GM19043 (cell line): ENCODE results near the gene TEAD1.
"Not testable (repeated sequence)": the region's sequence is repeated elsewhere in the genome, so short reads cannot be mapped to it uniquely, and the experiment has no call there.

ENCODE experiments used
- ATAC-seq: cut with Tn5 transposase; IDR thresholded peaks from one replicate; pipeline ENCODE4 v1.9.1; 2021; ENCODE audit warnings: low read depth; ENCODE audit not compliant: unreplicated experiment

Gene TEAD1

DNA sequence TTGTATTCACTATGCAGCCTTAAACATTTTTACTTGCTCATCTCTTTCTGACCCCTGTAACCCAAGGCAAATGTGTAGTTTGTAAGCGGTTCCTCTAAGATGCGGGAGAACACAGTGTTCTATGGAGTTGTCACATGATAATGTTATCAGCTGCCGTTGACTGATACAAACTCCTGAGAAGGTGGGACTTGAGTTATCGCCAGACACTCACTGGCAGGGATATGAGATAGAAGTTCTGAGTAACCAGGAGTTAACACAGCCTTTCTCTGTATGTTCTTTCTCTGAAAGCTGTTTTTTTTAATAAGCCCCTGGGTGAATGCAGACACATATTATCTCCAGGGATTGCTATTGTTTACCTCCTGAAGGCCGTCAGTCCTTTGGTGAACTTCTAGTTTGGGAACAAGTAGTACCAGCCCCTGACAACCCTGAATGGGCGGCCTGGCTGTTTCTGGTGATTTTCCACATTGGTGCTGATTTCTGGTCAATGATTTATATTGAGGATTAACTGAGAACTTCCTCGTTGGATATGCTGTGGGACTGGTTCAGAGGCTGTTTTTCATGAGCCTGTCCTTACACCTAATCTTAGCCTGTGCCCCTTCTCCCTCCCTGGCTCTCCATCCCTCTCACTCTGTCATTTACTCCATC, 179.6 kb downstream of the TEAD1 start:
- no peak for ATAC-seq

DNA sequence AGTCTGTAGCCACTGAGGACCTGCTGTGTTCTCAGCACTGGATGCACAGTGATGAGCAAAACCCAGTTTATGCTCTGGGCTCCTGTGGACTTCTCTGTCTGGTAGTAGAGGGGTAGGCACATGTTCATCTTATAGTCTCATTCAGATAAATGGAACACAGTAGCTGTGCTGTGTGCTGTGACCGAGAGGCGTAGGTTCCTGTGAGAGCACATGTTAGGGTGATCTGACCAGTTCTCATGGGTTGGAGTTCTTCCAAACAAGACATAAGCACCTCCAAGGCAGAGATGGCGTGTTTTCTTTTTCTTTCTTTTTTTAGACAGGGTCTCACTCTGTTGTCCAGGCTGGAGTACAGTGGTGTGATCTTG, 180.1 kb downstream of the TEAD1 start:
- ATAC-seq, result no peak

DNA sequence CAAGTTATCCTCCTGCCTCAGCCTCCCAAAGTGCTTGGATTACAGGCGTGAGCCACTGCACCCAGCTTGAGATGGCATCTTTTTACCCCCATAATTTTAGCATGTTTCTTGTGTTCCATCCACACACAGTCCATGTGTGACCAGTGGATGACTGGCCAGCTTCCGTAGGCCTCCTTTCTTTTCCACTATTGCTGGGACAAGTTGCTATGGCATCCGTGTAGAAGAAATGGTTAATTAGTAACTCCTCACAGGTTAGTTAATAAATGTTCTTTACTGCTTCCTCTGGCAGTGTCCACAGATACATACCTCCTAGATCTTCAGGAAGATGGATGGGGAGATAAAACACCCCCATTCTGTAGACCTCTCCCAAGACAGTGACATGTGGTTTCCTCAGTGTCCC, 180.6 kb downstream of the TEAD1 start:
- no peak for ATAC-seq

DNA sequence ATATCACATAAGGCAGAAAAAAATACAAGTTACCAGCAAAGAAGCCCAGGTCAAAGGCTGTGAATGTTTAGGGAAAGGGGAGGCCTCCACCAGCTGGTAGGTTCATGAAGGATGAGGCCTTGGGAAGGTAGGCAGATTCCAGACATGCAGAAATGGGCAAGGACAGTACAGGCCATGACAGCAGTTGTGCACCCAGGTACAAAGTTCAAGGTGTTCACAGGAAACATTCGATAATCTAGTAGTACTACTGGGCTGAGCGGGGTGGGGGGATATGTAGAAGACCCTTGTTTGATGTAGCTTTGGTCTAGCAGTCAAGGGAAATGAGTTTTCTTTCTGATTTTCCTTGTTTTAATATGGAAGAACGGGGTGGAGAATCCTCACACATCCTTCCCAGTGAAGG, 182.1 kb downstream of the TEAD1 start:
- no peak for ATAC-seq

DNA sequence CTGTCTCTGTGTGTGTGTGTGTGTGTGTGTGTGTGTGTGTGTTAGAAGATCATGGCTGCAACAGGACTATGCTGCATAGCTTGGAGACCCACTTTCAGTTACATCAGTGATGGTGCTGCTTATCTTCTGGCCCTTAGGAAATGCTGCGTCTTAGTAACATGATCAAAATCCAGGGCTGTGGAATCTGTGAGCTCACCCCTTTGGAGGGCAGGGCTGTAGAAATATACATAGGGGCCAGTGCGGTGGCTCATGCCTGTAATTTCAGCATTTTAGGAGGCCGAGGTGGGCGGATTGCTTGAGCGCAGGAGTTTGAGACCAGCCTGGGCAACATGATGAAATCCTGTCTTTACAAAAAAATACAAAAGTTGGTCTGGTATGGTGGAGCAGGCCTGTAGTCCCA, 183.4 kb downstream of the TEAD1 start:
- no peak for ATAC-seq

DNA sequence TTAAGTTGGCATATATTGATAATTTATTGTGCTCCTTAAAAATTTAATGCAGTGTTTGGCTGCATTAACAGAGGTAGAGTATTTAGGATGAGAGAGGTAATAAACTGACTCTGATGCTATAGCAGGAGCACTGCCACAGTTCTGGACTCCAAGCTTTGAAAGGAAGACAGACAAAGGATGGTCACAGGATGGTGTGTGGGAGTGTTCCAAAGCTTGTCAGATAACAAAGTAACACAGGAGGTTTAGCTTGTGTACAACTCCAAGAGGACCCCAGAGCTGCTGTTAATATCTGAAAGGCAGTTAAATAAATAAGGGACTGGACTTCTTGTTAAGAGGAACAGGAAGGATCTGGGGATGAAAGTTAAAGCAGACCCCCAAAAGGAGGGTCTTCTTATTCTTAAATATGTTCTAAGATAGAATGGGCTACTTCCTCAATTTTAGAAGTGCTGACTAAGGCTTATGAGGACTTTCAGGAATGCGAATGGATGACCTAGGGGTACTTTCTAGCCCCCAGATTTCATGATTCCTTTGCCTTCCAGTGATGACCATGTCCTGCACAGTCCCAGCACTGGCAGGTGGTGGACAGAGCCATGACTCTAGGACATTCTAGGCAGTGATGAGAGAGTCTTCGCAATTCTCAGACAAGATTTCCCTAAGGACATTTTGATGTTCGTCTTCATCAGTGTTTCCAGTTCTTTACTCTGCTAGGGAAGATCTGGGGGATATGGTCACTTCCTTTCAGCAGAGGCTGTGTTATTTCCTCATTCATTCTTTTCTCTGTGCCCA, 185.8 kb downstream of the TEAD1 start:
- ATAC-seq, result no peak

DNA sequence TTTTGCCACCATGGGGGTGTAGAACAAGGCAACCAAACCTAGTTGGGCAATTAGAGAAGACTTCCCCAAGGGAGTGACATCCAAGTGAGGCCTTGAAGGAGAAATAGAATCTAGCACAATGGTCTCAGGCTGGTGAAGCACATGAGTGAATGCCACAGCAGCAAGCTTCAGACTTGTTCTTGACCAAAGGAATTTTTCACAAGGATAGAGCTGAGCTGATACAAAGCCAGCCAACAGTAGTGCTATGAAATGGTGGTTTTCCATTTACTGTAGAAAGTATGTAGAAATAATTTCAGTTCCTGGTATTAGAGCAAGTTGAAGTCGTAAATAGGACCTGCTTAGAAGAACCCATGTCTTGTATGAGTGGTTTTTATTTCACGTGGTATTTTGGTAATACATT, 186.6 kb downstream of the TEAD1 start:
- no peak for ATAC-seq

DNA sequence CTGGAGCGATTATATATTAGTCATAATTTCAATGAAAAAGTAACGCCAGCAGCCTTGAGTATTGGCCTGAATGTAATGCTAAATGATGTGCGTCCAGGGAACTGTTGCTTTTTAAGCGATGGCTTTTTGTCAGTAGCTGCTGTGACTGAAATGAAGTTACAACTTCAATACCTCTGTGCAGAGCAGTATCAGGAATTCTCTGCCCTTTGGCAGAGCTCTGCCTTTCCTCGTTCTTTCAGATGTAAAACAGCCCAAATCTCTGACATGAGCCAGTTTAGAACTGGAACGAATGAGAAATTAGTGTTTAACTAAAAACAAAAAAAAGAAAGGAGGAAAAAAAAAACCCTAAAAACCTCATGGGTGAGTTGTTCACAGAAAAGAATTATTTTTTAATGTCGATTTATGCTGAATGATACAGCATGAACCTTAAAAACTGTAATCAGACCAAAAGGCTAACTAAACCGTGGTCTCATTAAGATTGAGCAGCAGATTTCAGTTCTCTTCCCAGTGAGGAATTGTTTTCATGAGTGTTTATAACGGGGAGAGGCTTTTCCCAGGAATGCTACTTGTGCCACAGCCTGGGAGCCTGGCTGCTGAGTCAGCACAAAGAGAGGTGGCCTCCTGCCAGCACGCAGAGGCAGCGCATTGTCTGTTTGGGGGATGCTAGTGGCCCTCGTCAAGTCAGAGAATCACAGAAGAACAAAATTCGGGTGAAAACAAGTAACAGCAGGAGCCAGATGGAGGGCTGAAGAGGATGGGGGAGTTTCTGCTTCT, 188.7 kb downstream of the TEAD1 start:
- no peak for ATAC-seq

DNA sequence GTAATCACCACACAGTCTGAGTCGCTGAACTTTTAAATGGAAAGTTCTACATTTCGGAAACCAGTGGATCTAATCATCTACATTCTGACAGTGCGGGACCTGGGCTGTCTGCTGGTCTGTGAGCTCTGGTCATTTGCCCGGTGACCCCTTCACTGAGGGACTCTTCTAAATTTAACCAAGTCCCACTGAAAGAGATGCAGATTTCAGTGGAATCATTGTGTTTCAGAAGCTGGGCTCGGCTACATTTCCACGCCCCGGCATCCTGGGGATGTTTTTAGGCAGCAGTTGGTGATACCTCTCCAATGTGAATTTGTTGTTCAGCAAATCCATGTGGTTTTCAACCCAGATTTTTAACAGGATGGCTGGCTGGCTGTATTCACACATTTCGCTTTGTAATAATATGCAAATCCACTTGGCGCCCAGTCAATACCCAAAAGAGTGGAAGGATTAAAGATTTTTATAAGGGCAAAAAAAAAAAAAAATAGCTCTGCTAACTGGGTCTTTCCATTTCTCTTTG, 189.4 kb downstream of the TEAD1 start:
- ATAC-seq, result no peak

DNA sequence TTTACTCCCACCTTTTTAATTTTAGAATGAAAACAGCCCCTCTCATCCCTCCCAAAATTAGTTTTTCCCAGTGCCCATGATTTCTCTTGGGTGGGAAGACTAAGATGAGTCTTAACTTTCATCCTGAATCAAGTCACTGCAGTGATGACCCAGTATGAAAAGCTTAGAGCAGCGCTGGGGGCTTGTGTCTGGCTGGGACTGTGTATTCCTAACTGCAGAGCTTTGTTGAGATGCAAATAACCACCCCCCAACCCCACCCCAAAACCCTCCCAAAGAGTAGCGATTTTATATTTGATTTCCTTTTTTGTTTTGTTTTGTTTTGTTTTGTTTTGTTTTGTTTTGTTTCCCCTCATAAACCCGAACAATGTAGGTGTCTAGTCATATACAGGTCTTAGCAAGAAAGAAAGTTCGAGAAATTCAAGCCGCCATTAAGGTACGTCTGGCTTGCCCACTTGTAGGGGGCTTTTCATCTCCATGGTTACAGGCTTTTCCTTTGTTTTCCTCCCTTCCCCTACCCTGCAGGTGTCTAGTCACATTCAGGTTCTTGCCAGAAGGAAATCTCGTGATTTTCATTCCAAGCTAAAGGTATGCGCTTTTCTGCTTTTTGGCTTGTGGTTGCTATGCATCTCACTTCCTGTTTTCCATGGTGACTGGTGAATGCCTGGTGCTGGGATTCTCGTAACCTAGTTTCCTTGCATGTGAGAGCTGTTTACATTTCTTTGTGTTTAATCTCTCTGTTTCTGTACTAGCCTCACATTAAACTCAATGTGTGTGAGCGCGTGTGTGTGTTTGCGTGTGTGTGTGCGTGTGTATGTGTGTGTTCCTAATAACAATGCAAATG, 190.3 kb downstream of the TEAD1 start:
- no peak for ATAC-seq

DNA sequence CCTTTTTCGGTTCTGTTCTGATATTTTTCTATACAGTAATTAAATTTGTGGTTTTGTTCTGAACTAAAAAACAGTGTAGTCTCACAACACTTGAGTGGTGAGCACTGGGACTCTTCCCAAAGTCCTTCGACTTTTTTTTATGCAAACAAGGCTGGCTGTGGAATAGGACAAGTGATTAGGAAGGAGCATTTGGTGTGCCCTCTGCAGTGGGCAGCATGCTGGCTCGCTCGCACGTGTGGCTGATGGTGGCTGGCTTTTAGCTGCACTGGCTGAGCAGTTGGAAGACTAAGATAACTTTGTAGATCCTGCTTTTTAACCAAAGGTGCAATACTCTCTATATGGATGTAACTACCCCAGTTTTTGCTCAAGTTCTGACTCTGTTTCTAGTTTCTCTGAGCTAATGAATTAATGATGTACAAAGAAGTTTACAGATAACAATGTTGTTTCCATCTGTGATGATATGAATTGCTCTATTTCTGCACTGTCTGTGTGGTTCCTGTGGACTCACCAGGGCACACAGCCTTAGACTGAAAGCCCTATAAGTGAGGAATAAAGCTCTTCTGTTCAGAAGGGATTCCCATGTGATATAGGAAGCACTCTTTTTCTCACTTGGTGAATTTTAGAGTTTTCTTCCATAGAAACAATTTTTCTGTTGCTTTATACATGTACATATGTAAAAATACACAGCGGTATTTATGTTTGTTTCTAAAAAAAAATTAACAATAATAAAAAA, 191.8 kb downstream of the TEAD1 start:
- ATAC-seq, result no peak

DNA sequence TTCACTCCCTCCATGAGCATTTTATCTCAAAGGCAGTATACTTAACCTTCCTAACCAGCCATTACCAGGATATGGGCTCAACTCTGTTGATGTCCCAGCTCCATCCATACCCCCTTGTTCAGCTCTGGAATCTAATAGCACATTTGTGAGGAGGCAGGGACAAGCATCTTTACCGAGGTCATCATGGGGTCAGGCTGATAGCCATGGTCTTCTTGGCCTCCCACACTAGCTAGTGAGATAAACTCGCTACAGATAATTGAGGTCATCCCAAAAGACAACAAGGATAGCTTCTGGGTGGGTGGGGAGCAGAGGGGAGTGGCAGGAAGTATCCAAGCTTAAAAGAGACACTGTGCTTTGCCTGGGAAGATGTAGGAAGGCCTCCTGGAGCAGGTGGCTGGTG, 193.3 kb downstream of the TEAD1 start:
- no peak for ATAC-seq

DNA sequence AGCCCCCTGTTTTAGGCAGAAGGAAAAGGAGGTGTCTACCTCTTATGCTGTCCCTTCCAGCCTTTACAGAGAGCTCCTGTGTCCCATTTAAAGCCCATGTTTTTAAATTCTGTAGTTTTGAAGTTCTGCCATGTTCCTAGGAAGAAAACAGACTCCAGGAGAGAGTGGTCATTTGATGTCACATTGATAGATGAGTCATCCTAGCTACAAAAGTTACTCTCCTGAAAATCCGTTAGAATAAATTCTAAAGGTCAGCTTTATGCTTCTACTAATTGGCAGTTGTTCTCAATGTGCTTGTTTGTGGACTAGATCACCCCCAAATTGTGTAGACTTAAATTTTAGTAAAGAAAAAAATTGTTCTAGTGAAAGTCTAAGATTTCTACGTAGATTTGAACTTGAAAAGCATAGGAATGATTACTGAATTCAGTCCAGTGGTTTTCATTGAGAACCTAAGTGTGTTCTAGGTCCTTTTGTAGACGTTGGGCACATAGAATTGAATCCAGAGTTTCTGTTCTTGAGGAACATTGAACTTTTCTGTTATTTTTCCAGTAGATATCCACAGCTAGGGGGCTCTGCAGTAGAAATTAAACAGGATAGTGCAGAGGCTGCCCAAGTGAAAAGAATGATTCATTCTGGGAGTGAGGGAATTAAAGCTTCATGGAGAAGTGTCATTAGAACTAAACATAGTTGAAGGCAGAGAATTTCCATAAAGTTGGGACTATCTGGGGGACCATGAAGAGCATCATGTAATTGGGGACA, 194.3 kb downstream of the TEAD1 start:
- ATAC-seq, result no peak

DNA sequence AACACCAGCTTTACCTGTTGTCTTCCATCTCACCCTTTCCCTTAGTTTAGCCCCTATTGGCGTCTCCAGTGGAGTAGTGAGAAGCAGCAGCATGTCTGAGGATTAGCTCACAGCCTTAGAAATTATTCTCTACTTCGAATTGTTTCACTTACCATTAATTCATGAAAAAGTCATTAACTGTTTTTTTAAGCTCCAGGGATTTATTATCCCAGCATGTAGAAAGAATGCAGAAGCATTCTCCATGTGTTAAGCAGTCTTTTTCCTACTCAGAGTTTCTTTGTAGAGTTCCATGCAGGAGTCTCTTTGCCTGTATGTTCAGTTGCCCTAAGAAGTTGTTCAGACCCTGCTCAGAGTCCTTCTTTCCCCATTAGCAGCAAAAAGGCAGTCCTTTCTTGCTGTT, 197.0 kb downstream of the TEAD1 start:
- no peak for ATAC-seq

DNA sequence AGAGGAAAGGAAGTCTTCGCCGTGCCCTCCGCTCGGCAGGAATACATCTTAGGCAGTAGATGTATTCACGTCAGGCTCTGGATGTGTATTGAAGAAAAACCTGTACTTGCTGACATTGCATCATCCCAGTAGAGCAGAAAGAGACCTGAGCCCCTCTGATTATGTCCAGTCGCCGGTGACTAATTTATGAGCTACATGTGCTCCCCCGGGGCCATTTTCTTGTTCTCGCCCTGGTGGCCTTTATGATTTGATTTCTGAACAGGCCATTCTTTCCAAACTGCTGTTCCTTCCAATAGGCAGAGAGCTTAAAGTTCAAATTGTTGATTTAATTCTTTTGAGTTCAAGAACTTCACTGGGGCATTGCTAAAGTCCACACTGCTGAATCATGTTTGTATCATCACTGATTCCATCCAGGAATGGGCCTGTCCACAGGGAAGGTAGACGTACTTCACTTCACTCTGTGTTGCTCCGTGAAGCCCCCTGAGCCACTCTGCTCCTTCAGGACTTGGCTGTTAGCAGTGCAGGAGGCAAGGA, 197.6 kb downstream of the TEAD1 start:
- ATAC-seq, result no peak

DNA sequence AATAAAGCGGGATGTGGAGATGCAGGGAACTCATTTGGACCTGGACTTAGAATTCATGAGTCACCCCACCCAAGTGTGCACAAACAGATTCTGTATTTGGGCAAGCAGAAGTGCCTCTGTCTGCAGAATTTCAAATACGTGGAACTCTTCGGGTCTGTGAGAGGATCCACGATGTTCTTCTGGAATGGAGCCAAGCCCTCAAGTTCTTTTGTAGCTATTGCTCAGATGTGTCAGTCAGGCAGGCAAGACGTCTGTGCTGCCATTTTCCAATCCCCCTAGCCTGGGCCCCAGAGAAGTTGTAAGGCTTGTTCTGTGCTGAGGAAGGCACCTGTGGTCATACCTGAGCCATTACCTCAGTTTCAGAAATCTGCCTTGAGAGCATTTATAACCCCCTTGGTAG, 202.1 kb downstream of the TEAD1 start:
- ATAC-seq, result no peak

DNA sequence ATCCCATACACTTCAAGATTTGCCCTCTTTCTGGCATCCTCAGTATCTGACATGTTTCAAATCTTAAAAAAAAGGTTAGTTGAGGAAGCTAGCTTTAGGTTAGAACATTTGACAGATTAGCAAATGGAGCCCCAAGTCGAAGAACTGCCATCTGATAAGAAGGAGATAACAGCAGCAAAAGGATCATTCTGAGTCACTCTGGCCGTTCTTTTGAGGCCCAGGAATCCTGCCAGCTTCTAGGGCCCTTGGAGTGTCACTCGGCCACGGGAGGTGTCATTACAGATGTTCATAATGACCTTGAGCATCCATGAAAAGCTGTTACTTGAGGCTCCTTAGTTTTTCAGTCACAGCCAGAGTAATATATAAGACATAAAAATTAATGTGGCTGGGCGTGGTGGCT, 202.8 kb downstream of the TEAD1 start:
- ATAC-seq, result no peak

DNA sequence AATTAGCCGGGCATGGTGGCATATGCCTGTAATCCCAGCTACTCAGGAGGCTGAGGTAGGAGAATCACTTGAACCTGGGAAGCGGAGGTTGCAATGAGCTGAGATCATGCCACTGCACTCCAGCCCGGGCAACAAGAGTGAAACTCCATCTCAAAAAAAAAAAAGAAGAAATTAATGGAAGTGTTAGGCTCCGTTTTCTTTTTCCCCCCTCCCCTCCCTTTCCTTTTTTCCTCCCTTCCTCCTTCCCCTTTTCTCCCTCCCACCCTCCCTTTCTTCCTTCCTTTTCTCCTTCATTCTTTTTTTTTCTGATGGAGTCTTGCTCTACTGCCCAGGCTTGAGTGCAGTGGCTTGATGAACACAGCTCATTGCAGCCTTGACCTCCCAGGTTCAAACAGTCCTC, 203.3 kb downstream of the TEAD1 start:
- not testable (repeated sequence) for ATAC-seq

DNA sequence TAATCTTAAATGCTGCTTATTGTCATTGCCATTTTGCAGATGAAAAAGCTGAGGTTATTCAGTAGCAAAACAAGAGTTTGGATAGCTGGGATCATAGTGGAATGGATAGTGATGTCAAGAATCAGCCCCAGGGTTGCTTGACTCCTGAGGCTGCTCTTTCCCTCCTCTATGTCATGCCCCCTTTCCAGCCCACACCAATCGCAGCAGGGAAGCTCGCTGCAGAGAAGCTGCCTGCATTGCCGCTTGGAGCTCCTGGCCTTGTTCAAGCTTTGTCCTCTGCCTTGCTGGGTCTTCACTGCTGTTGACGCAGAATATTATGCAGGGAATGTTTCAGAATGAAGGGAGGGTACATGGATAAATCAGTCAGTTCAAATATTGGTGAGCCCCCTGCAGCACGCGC, 206.1 kb downstream of the TEAD1 start:
- no peak for ATAC-seq
